Spleen (tissue), 7 donors: Measurements from ENCODE around the gene TSPAN8.

ENCODE experiments used
- CTCF ChIP-seq, 11 experiments: fragments of 200-600 bp in 7 of 11; fragments of 450-650 bp in 4 of 11; sonication (generic) in 4 of 11; IDR thresholded peaks in 8 of 11; conservative IDR thresholded peaks in 3 of 11; 1 replicate in 7 of 11; 2 replicates in 4 of 11; pipeline versions ENCODE4 v1.4.0 to v1.8.0; 2016 to 2021; ENCODE audit warnings: antibody characterized with exemption in 11 of 11, inconsistent platforms in 4 of 11, mild to moderate bottlenecking in 1 of 11
- POLR2A ChIP-seq, 3 donors: fragments of 450-650 bp; IDR thresholded peaks; one replicate each; pipeline ENCODE4 v1.5.1; 2017; ENCODE audit warnings: antibody characterized with exemption in 3 of 3, mild to moderate bottlenecking in 1 of 3
- POLR2AphosphoS5 ChIP-seq, 3 donors: sonication (generic); formaldehyde crosslinking; IDR thresholded peaks; one replicate each; pipeline ENCODE4 v1.5.1; 2017; ENCODE audit warnings: antibody characterized with exemption in 3 of 3
- donor health status: DM: no; HTN: no; CAD: no; lungs with moderate emphysema.
- donor health status: DM: no; HTN: no; CAD: no.
- donor health status: DM: no; HTN: no; CAD: no.

GRCh38 chr12:71164568-71165197 lies 6.9 kb upstream of the TSPAN8 start:
- no peak for TF ChIP-seq CTCF (IDR thresholded peaks at IDR 0.05 in 8 of 11, conservative IDR thresholded peaks at IDR 0.05 in 3 of 11)
- no peak for TF ChIP-seq POLR2A (IDR thresholded peaks at IDR 0.05)
- TF ChIP-seq POLR2AphosphoS5 (IDR thresholded peaks at IDR 0.05): no peak
